HG03025 (cell line): ENCODE measurements around the gene TMEM18.

Experiments used
- ATAC-seq: cut with Tn5 transposase; IDR thresholded peaks from one replicate; pipeline ENCODE4 v1.9.1; 2021; ENCODE audit warnings: mild to moderate bottlenecking, moderate library complexity; ENCODE audit not compliant: unreplicated experiment, low FRiP score

Gene TMEM18

GRCh38 chr2:636641-637405 lies 40.4 kb downstream of the TMEM18 start:
- ATAC-seq: no peak

- ATAC-seq: no peak
Observed at GRCh38 chr2:635687-636621, 41.3 kb downstream of the TMEM18 start.

- ATAC-seq: no peak
Observed at GRCh38 chr2:634636-635388, 42.4 kb downstream of the TMEM18 start.

- ATAC-seq: no peak
Observed at GRCh38 chr2:634041-634440, 43.2 kb downstream of the TMEM18 start.

- ATAC-seq: no peak
Observed at GRCh38 chr2:633371-633770, 43.8 kb downstream of the TMEM18 start.

- no peak for ATAC-seq
Observed at GRCh38 chr2:632471-632870, 44.7 kb downstream of the TMEM18 start.

- no peak for ATAC-seq
Observed at GRCh38 chr2:631741-632140, 45.5 kb downstream of the TMEM18 start.

- ATAC-seq: no peak
Observed at GRCh38 chr2:630451-631320, 46.5 kb downstream of the TMEM18 start.

GRCh38 chr2:629961-630360 lies 47.2 kb downstream of the TMEM18 start:
- no peak for ATAC-seq

GRCh38 chr2:628651-629050 lies 48.6 kb downstream of the TMEM18 start:
- no peak for ATAC-seq

GRCh38 chr2:627926-628560 lies 49.2 kb downstream of the TMEM18 start:
- no peak for ATAC-seq

- no peak for ATAC-seq
Observed at GRCh38 chr2:627340-627709, 49.9 kb downstream of the TMEM18 start.

GRCh38 chr2:626491-627339 lies 50.5 kb downstream of the TMEM18 start:
- ATAC-seq: no peak

- no peak for ATAC-seq
Observed at GRCh38 chr2:625415-626333, 51.5 kb downstream of the TMEM18 start.

- no peak for ATAC-seq
Observed at GRCh38 chr2:624551-625347, 52.5 kb downstream of the TMEM18 start.

GRCh38 chr2:624096-624495 lies 53.1 kb downstream of the TMEM18 start:
- no peak for ATAC-seq
